Activated B cell treated with CpG ODN at 0.5 μM for 24 hours (primary cell): ENCODE results near the gene VAC14. TPM values are rescaled to one million over a fixed set of nuclear protein-coding genes. Genes with fewer than 3 reads are reported as not detected.
"Not testable (repeated sequence)": the region's sequence is repeated elsewhere in the genome, so short reads cannot be mapped to it uniquely, and the experiment has no call there.

Experiments
- ATAC-seq: fragments of 200-7000 bp; cut with Tn5 transposase; one replicate; pipeline ENCODE4 v1.10.0; 2021; ENCODE audit warnings: low read depth, mild to moderate bottlenecking, moderate library complexity
- CTCF ChIA-PET: fragments of 350-600 bp; sonication (Branson Sonifier 250); formaldehyde crosslinking; loops from one replicate; lab custom pipeline; 2021; ENCODE audit warnings: antibody characterized with exemption; lab: Charles Lee
- POLR2A ChIA-PET: fragments of 350-600 bp; sonication (Branson Sonifier 250); formaldehyde crosslinking; loops from one replicate; lab custom pipeline; 2021; ENCODE audit warnings: antibody characterized with exemption; lab: Charles Lee
- DNase-seq: peaks from one replicate; pipeline ENCODE4 v3.0.0; 2022
- H3K27ac Mint-ChIP-seq: one replicate; pipeline ENCODE4 v1.8.0; 2020; ENCODE audit warnings: mixed read lengths
- H3K27me3 Mint-ChIP-seq: one replicate; pipeline ENCODE4 v1.8.0; 2021; ENCODE audit warnings: mixed read lengths
- H3K36me3 Mint-ChIP-seq: one replicate; pipeline ENCODE4 v1.8.0; 2021; ENCODE audit warnings: low read depth, mixed read lengths
- H3K4me1 Mint-ChIP-seq: one replicate; pipeline ENCODE4 v1.8.0; 2021; ENCODE audit warnings: mixed read lengths
- H3K4me3 Mint-ChIP-seq: one replicate; pipeline ENCODE4 v1.8.0; 2020; ENCODE audit warnings: mild to moderate bottlenecking, mixed read lengths
- H3K9me3 Mint-ChIP-seq: one replicate; pipeline ENCODE4 v1.8.0; 2020; ENCODE audit warnings: mixed read lengths
- intact Hi-C: fragments of 100-400 bp; cut with micrococcal nuclease; formaldehyde crosslinking; loops from one replicate; pipeline ENCODE4 v1.15.1; 2024
- total RNA-seq: library from RNA; stranded (reverse); gene quantifications from 2 replicates; pipeline ENCODE4 v1.2.3, GENCODE V29; 2022
- TF ChIP-seq, protein P1 (sequence below): fragments of 200-600 bp; IDR thresholded peaks from one replicate; pipeline ENCODE4 v1.8.0; 2022; ENCODE audit warnings: antibody characterized with exemption, mild to moderate bottlenecking

VAC14 gene
- total RNA-seq, 1 donor from 2014 or later, result 53.4 TPM

DNA sequence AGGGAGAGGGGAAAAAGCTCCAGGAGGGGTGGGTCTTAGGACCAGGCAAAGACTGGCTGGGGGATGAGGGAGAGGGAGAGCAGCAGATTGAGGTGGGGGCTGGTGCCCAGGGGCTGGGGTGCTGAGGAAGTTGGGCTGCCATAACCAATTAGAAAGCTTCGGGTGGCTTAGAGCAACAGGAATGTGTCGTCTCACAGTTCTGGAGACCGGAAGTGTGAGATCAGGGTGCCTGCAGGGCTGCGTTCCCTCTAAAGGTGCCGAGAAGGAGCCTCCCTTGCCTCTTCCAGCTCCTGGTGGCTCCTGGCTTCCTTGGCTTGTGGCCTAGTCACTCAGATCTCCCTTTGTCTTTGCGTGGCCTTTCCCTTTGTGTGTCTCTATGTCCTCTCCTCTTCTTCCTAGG lies 152.4 kb downstream of the VAC14 start:
- DNase-seq, result no peak
- H3K9me3 Mint-ChIP-seq, result no peaks in the 10 kb centered on the region
- H3K4me3 Mint-ChIP-seq, result no peak overlapping the region
- no peak for ATAC-seq
- intact Hi-C loops, result no loop called here
- peaks cover 5% of the 10 kb centered on the region for H3K27me3 Mint-ChIP-seq
- peaks cover under 1% of the 10 kb centered on the region for H3K4me1 Mint-ChIP-seq
- ChIA-PET CTCF (no interaction called here), POLR2A (interaction anchor here (0.6 kb wide), 1 partner anchor 17 kb away, joined by 4 read pairs; no protein-coding TSS in a partner anchor)
- H3K36me3 Mint-ChIP-seq, result no peaks in the 10 kb centered on the region
- TF ChIP-seq, protein P1, sequence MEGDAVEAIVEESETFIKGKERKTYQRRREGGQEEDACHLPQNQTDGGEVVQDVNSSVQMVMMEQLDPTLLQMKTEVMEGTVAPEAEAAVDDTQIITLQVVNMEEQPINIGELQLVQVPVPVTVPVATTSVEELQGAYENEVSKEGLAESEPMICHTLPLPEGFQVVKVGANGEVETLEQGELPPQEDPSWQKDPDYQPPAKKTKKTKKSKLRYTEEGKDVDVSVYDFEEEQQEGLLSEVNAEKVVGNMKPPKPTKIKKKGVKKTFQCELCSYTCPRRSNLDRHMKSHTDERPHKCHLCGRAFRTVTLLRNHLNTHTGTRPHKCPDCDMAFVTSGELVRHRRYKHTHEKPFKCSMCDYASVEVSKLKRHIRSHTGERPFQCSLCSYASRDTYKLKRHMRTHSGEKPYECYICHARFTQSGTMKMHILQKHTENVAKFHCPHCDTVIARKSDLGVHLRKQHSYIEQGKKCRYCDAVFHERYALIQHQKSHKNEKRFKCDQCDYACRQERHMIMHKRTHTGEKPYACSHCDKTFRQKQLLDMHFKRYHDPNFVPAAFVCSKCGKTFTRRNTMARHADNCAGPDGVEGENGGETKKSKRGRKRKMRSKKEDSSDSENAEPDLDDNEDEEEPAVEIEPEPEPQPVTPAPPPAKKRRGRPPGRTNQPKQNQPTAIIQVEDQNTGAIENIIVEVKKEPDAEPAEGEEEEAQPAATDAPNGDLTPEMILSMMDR, result no peak
- no peak overlapping the region for H3K27ac Mint-ChIP-seq

DNA sequence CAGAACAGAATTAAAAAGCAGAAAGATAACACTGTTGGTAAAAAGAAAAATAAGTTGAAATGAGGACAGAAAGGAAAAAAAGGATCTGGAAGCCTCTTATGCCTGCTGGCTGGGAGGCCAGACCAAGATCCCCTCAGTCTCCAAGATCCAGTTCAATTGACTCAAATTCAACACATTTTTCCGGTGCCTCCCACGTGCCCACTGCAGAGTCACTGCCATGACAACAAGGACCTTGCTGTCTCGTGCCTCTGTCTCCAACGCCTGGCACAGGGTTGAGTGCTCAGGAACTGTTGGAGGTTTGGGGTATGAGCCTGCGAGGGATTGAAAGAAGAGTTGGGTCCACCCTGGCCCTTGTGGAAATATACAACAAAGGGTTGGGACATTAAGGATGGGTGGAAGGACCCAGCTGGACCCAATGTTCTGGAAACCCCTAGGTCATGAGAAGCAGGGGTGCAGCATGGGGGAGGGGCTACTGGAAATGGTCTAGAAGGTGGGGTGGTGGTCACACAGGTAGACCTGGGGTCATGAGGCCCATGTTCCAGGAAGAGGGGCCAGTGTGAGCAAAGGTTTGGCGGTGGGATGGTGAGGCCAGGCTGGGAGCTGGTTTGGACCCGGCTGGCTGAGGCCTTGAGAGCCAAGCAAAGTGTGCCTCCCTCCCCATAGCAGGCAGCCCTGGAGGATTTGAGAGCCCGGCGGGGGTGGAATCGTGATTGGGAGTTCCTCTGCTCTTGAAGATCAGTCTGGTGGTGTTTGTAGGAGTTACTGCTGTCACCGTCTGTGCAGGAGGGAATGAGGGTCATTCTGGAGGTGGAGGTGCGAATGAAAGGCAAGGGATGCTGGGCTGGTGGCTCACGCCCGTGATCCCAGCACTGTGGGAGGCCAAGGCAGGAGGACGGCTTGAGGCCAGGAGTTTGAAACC lies 153.3 kb downstream of the VAC14 start:
- no peak overlapping the region for H3K4me3 Mint-ChIP-seq
- CTCF ChIA-PET, result no interaction called here
- no peak for DNase-seq
- H3K27ac Mint-ChIP-seq, result no peak overlapping the region
- no peaks in the 10 kb centered on the region for H3K9me3 Mint-ChIP-seq
- no peaks in the 10 kb centered on the region for H3K4me1 Mint-ChIP-seq
- no peak for ATAC-seq
- intact Hi-C loops, result no loop called here
- peaks cover 5% of the 10 kb centered on the region for H3K27me3 Mint-ChIP-seq
- POLR2A ChIA-PET, result no interaction called here
- no peaks in the 10 kb centered on the region for H3K36me3 Mint-ChIP-seq
- TF ChIP-seq, protein P1, result no peak

DNA sequence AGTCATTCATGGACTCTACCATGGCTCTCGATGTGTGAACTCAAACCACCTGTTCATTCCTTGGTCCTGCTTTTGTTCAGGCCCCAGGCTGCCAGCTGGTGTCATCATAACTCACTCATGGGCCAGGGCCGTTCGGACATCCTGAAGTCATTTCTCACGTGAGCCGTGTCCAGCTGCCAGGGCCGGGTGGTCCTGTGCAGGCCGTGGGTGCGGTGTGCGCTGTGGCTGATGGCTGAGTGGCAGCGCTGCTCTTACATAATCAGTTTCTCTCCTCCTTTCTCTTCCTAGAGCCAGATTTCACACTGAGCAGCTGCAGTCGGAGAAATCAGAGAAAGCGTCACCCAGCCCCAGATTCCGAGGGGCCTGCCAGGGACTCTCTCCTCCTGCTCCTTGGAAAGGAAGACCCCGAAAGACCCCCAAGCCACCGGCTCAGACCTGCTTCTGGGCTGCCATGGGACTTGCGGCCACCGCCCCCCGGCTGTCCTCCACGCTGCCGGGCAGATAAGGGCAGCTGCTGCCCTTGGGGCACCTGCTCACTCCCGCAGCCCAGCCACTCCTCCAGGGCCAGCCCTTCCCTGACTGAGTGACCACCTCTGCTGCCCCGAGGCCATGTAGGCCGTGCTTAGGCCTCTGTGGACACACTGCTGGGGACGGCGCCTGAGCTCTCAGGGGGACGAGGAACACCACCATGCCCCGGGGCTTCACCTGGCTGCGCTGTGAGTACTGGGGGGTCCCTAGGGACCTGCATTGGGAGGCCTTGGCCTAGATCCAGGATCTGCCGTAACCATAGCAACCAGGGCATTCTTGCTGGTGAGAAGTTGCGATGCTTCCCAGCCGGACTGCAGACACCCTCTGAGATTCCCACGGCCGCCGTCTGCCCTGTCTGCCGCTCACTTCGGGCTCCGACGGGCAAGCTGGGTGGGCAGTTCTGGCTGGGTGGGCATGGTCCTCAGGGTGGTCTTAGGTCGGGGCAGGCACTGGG lies 154.4 kb downstream of the VAC14 start, which contains the start of gene IL34:
IL34 (plus strand) TSS at position 300 of the 982 bp plus-strand sequence; CDS start at position 689, 389 bp downstream.
- Mint-ChIP-seq H3K27me3 (peaks cover 12% of the 10 kb centered on the region), H3K36me3 (no peaks in the 10 kb centered on the region), H3K9me3 (no peaks in the 10 kb centered on the region), H3K4me3 (no peak within 1 kb of the TSS), H3K27ac (no peak within 1 kb of the TSS), H3K4me1 (no peaks in the 10 kb centered on the region)
- intact Hi-C loops, result no loop called here
- ChIA-PET CTCF (no interaction called here), POLR2A (no interaction called here)
- DNase-seq (no peak), ATAC-seq (no peak)
- TF ChIP-seq, protein P1, result no peak

DNA sequence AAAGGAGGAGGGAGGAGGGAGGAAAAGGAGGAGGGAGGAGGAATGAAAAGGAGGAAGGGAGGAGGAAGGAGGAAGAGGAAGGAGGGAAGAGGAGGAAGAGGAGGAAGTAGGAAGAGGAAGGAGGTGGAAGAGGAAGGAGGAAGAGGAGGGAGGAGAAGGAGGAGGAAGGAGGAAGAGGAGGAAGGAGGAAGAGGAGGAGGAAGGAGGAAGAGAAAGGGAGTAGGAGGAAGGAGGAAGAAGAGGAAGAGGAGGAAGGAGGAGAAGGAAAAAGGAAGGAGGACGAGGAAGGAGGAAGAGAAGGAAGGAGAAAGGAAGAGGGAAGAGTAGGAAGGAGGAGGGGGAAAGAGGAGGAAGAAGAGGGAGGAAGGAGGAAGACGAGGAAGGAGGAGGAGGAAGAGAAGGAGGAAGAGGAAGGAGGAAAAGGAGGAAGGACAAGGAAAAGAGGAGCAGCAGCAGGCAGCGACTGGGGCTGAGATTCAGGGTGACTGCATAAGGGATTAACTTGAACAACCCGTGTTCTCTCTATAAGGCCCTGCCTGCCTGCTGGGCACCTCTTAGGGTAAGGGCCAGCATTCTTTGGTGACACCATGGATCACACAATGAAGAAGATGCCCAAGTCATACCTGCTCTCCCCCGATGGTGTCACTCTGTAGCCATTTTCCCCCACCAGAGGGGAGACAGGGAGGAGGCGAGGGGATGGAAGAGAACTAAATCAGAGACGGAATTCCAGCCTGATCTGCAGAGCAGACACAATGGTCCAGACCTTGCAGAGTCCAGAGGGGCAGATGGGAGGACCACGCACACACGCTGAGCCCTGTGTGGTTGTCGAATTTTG lies 156.0 kb downstream of the VAC14 start:
- POLR2A ChIA-PET, result no interaction called here
- ATAC-seq, result no peak

DNA sequence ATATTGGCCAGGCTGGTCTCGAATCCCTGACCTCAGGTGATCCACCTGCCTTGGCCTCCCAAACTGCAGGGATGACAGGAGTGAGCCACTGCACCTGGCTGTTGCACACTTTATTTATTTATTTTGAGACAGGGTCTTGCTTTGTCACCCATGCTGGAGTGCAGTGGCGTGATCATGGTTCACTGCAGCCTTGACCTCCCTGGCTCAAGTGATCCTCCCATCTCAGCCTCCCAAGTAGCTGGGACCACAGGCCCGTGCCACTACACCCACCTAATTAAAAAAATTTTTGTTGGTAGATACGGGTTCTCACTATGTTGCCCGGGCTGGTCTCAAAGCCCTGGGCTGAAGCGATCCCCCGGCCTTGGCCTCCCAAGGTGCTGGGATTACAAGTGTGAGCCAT lies 157.7 kb downstream of the VAC14 start:
- H3K4me1 Mint-ChIP-seq, POLR2A ChIA-PET, intact Hi-C loops, DNase-seq, H3K4me3 Mint-ChIP-seq, H3K36me3 Mint-ChIP-seq, H3K27ac Mint-ChIP-seq, H3K9me3 Mint-ChIP-seq, ATAC-seq, CTCF ChIA-PET: not testable (repeated sequence)
- peaks cover 22% of the 10 kb centered on the region for H3K27me3 Mint-ChIP-seq

More for the DNA sequence above, 156.0 kb downstream of the VAC14 start:
- DNase-seq, result no peak
- Mint-ChIP-seq H3K36me3 (no peaks in the 10 kb centered on the region), H3K4me1 (no peaks in the 10 kb centered on the region), H3K27me3 (peaks cover 13% of the 10 kb centered on the region), H3K27ac (no peak overlapping the region), H3K9me3 (no peaks in the 10 kb centered on the region), H3K4me3 (no peak overlapping the region)
- intact Hi-C loops, result no loop called here
- CTCF ChIA-PET, result no interaction called here
- TF ChIP-seq, protein P1, result no peak
